AG04449 (cell line): ENCODE data around the gene WWTR1.

Source experiments
- CTCF ChIA-PET: fragments of 350-600 bp; formaldehyde crosslinking; extraction: SDS; loops from one replicate; lab custom pipeline; 2021; ENCODE audit warnings: antibody characterized with exemption; lab: Yijun Ruan, JAX
- POLR2A ChIA-PET: fragments of 400-600, 350-600 bp; formaldehyde crosslinking; extraction: SDS; loops from one replicate; lab custom pipeline; 2020; ENCODE audit warnings: antibody characterized with exemption, inconsistent platforms; lab: Yijun Ruan, JAX
- DNase-seq: peaks from one replicate; pipeline ENCODE4 v3.0.0-alpha.2; 2010; ENCODE audit warnings: low read depth, low spot score
- H3K4me3 ChIP-seq: 2 replicates; pipeline ENCODE4 v1.5.1; 2011; ENCODE audit warnings: low read depth, mild to moderate bottlenecking, control low read depth, low read length
- CTCF ChIP-seq: IDR thresholded peaks from one replicate; pipeline ENCODE4 v1.5.1; 2011; ENCODE audit warnings: mild to moderate bottlenecking, moderate library complexity, low read length, control low read depth, inconsistent platforms; ENCODE audit not compliant: insufficient read depth; ENCODE audit errors: missing control alignments

WWTR1 gene

GRCh38 chr3:149593418-149594160 lies 64.2 kb downstream of the WWTR1 start:
- POLR2A ChIA-PET: no interaction called here
- H3K4me3 ChIP-seq: no peak overlapping the region
- CTCF ChIA-PET: interaction anchor here (0.9 kb wide), 1 partner anchor 178 kb away, joined by 3 read pairs; no protein-coding TSS in a partner anchor
- TF ChIP-seq CTCF: no peak
- no peak for DNase-seq

GRCh38 chr3:149592758-149593240 lies 65.0 kb downstream of the WWTR1 start:
- no peak for TF ChIP-seq CTCF
- CTCF ChIA-PET: interaction anchor here (0.9 to 1.2 kb wide), 4 partner anchors 24 to 124 kb away, joined by 3 to 4 read pairs (median 4); no protein-coding TSS in a partner anchor
- DNase-seq: no peak
- H3K4me3 ChIP-seq: no peak overlapping the region
- POLR2A ChIA-PET: no interaction called here

- H3K4me3 ChIP-seq: no peak overlapping the region
- CTCF ChIA-PET: no interaction called here
- DNase-seq: no peak
- POLR2A ChIA-PET: interaction anchor here (0.6 kb wide), 1 partner anchor 23 kb away, joined by 3 read pairs; no protein-coding TSS in a partner anchor
- no peak for TF ChIP-seq CTCF
Observed at GRCh38 chr3:149590691-149591441, 67.0 kb downstream of the WWTR1 start.

GRCh38 chr3:149589332-149589731 lies 68.5 kb downstream of the WWTR1 start:
- ChIA-PET POLR2A (interaction anchor here (1.0 kb wide), 1 partner anchor 14 kb away, joined by 4 read pairs; no protein-coding TSS in a partner anchor), CTCF (no interaction called here)
- TF ChIP-seq CTCF: no peak
- no peak for DNase-seq
- H3K4me3 ChIP-seq: no peak overlapping the region

- no peak for TF ChIP-seq CTCF
- H3K4me3 ChIP-seq: no peak overlapping the region
- CTCF ChIA-PET: interaction anchor here (2.0 kb wide), 1 partner anchor 20 kb away, joined by 15 read pairs; no protein-coding TSS in a partner anchor
- no peak for DNase-seq
- POLR2A ChIA-PET: interaction anchor here (1.0 kb wide), 1 partner anchor 14 kb away, joined by 4 read pairs; no protein-coding TSS in a partner anchor
Observed at GRCh38 chr3:149588909-149589308, 68.9 kb downstream of the WWTR1 start.
